GF-D8 (cell line): ENCODE data around the gene TSPAN10.
"Not testable (repeated sequence)": the region's sequence is repeated elsewhere in the genome, so short reads cannot be mapped to it uniquely, and the experiment has no call there.

ENCODE experiments used
- DNase-seq: peaks from one replicate; lab custom pipeline; 2025; lab: John Stamatoyannopoulos, UW

TSPAN10 gene

DNA sequence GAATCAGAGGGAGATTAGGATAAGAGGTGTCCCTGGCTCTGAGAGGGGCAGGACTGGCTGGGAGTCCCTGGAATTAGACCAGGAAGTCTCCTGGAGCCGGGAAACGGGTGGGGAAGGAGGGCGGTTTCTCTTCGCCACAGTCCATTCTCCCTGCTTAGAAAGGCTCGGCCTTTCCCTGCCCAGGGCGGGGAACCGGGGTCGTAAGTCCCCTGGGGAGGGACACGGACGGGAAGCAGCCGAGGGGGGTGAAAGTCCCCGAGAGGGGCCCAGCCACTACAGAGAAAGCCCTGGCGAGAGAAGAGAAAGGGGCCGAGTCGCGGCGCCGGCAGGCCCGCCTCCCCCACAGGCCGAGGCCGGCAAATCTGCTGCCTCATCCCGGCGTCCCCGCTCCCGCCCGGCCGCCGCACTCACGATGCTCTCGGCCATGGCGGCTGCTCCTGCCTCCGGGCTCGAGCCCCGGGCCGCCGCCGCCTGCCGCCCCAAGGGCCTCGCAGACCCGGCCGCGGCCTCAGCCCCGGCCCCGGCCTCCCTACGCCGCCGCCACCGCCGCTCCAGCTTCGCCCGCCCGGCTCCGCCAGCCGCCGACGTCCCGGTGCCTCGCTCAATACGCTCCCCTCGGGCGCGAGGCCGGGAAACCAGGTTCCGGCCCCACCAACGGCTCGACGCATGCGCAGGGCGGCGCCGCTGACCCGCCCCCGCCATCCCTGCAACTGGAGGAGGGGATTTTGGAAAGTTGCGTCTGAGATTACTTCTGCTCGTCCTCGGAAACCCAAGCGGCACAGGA lies at the start of gene TSPAN10, which contains the start of gene NPLOC4:
TSS of gene TSPAN10 (plus strand) at position 692 of the 784 bp plus-strand sequence. CDS start 5,217 bp downstream, outside the sequence.
TSS of gene NPLOC4 (minus strand) at position 608 of the 784 bp plus-strand sequence. CDS start at position 426, 182 bp downstream.
- DNase-seq, result peak; percentile 20

DNA sequence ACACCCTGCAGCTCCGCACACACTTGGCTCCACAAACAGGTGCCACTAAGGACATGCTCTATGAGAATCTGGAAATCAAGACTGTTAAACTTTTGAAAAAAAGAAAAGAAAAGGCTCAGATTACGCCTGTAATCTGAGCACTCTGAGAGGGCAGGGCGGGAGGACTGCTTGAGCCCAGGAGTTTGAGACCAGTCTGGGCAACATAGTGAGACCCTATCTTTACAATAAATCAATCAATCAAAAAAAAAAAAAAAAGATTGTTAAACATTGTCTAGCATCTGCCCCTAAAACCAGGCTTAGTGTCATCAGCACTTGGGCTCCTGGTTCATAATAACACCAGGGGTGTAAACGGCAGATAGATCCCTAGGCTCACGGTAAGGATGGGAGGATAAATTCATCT lies 47.4 kb upstream of the TSPAN10 start:
- no peak for DNase-seq

DNA sequence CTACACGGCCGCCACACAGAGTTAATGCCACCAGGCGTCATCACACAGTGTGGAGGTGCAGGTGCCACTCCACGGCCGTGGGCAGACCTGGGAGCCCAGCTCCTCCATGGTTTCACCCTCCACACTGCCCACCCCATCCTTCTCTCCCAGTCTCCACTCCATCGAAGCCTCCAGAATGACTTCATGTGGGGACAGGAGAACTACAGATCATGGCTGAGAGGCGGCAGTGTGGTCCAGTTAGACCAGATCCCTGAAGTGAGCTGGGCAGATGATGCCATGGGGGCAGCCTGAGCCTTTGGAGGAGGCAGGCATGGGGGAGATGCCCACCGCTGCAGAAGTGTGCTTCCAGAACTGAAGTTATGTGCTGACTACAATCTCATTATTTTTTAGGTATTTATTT lies 46.9 kb upstream of the TSPAN10 start:
- DNase-seq, result no peak

DNA sequence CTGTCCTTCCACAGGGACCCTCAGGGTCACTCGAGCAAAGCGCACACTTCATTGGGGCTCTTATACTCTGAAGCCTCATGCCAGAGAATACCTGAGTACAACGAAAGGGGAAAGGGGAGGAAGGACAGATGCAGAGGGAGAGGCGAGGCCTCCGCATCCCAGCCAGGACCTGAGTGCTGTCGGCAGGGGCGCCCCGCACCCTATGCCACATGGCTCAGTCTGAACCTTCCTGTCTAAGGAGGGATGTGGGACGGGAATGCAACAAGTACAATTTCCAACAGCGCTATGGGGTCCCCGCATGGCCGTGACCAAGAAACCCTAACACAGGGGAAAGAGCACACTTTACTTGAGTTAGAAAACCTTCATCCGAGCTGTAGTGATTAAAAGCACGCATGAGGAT lies 45.0 kb upstream of the TSPAN10 start:
- DNase-seq, result no peak

DNA sequence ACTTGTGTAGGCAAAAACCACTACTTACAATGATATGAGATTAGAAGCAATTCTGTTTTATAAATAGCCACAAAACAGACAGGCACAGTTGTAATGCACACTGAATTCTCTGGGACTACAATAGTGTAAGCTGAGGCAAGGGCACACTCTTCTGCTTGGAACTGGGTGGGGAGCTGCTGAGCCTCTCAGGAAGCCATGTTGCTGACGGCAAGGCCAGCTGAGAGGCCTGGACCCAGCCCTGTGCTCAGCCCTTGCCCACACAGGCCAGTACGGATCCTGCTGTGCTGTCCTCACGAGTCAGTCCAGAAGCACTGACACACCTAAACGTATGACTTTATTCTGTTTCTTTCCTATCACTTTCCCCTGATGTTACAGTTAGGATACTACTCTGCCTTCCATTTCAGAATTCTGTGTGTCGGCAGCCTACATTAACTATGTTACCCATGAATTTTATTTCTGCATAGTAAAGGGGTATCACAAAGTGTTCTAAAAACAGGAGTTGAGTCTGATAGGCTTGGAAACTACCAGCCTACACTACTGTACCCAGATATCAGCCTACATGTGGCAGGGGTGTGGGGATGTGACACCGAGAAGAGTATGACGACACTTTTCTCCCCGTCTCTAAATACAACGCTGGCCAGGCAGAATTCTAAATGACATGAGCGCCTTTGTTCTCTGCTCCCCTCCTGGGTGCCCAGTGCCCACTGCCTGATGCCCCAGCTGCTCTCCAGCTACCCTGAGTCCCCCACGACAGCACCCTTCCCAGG lies 43.7 kb upstream of the TSPAN10 start:
- no peak for DNase-seq

DNA sequence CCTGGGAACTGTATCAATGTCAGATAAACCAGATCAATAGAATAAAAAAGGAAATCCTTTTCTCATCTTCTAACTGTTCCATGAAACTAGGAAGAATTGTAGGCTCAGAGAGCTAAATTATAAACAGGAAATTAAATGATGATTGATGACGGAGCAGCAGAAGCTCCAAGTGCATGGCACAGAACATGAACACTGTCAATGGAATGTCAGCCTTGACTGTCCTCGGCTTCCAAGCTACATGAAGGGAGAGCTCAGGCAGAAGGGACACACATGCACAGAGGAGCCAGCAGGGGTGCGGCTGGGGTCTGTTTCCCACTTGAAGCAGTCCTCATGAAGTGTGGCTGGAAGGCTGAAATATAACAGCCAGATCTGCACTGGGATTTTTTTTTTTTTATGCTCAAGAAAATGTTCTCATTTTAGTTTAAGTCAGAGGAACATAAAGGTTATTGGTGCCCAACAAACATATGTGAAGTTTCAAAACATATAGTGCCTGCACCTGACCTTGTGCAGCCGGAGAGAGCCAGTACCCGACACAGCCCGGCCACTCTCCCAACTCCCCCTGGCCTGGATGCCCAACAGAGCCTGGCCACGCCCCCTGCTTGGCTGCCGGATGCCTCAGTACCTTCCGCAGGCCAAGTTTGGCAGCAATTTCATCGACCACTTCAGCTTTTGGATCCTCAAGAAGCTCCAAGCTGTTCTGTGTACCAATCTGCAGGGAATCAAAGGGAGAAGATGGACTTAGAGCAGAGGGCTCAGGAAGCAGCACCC lies 37.1 kb upstream of the TSPAN10 start:
- no peak for DNase-seq

DNA sequence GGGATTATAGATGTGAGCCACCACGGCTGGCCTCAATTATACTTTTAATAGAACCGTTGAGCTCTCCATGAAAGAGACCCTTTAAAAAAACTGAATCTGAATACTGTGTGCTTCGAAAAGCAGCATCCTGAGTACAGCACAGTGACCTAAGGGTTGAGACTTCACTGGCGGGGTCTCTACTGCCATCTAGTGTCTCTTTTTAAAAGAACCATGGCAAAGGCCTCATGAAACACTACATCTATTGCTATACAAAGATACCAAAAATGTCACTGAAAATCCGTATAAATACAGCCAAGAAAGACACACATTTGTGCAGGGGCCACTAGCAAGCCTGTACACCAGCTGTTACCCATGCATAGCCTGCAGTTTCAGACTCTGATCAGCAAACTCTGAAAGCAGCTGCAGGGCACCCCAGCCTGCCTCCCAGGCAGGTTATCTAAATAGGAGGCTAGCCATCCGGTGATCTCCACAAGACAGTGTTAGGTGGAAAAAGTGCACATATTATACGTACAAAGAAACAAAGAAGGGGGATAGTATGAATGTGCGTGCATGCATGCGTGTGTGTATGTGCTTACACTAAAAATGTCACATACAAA lies 35.4 kb upstream of the TSPAN10 start:
- DNase-seq, result peak; percentile 32

DNA sequence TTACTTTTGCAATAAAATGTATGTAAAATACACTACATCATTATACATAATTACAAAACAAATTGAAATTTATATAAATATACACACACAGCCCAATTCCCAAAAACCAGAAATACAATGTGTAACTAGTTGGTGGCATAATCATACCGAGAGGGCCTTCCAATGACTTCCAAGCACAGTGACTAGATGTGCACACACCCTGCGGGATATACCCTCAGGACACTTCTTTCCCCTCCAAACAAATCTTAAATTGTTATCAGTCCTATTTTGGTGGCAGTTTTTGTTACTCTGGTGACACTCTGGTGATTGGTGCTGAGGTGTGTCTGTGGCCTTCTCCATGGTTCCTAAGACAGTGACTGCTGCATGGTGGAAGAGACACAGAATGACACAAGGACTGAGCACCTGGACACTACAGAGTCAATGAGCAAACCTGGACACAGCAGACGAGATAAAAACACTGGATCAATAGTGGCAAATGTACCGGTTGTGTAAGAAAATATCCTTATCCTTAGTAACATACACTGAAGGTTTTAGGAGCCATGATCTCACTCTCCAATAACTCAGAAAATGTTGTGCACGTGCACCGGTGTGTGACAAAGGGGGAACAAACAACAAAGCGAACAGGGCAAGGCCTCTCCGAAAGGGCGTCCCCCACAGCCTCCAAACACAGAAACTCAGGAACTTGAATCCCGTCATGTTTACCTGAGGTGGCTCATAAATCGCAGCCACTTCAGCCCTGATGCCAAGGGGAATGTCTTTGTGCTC lies 33.0 kb upstream of the TSPAN10 start:
- DNase-seq, result no peak

DNA sequence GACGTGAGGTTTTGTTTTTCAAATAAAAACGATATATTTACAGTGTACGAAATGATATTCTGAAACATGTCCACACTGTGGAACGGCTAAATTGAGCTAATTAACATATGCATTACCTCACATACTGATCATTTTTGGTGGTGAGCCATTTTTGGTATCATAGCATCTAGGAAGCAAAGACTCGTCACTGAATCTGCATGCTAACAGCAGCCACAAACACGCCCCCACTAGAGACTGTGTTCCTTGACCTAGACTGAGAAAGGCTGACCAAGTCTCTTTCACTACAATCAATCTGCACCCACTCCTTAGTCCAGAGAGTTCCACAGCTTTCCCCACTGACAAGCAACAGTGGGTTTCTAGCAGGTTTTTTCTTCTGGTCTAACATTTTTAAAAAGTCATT lies 29.6 kb upstream of the TSPAN10 start:
- no peak for DNase-seq

DNA sequence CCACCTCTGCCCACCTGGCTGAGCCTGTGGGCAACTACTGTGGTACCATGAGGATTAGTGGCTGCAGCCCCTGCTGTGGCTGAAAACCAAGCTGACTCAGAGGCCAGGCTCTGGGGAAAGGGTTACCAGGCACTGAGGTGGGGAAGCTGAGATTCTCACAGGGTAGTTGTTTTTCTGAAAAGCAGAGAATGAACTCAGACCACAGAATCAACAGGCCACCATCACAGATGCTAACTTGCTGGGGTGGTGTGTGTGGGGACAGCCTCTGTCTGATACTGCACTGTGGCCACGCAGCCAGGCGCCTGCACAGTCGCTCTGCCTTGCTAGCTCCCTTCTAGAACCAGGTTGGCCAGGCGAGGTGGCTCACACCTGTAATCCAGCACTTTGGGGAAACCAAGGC lies 28.9 kb upstream of the TSPAN10 start:
- no peak for DNase-seq

DNA sequence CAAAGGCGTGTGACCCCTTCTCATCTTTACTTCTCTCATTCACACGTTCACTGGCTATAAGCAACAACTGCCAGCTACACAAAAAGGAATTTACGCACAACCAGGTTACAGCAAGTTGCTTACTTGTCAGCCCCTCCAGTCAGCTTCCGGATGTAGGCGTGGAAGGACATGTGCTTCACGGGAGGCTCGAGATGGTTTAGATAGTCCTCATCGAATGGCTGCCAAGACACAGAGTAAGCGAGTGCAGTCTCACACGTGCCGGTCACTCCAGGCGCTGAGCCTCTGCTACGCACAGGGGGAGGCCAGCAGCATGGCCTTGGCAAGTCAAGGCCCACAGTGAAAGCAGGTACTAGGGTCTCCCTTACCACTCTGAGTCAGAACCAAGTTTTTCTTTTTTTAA lies 28.4 kb upstream of the TSPAN10 start:
- DNase-seq, result no peak

DNA sequence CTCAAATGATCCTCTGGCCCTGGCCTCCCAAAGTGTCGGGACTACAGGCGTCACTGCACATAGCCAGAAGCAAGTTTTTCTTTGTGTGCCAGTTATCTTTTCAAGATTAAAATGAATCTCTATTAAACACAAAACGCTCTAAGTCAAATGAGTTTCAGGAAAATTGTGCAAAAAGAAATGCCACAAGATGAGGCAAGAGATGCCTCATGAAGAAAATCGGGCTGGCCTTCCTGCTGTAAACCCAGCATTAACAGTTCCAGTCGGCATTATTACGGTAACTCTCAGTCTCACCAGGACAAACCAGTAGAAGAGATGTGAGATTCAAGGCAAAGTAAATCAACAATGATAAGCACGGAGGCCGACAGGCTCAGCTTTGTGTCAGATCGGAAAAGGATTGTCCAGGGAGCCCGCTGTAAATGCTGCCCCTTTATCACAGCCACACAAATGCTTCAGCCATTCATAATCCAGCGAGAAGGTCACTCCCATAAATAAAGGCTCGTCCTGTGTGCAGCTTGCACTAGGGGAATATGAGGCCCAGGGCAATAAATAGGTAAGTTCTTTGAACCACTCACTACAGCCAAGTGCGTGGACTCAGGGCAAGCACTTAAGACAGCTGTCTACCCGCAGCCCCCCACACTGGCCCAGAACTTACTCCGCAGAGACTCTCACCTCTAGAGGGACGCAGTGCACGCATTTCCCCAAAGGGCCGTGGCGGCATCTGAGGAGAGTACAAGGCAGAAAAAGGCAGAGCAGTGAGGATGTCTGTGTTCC lies 27.3 kb upstream of the TSPAN10 start:
- DNase-seq, result peak; percentile 66

DNA sequence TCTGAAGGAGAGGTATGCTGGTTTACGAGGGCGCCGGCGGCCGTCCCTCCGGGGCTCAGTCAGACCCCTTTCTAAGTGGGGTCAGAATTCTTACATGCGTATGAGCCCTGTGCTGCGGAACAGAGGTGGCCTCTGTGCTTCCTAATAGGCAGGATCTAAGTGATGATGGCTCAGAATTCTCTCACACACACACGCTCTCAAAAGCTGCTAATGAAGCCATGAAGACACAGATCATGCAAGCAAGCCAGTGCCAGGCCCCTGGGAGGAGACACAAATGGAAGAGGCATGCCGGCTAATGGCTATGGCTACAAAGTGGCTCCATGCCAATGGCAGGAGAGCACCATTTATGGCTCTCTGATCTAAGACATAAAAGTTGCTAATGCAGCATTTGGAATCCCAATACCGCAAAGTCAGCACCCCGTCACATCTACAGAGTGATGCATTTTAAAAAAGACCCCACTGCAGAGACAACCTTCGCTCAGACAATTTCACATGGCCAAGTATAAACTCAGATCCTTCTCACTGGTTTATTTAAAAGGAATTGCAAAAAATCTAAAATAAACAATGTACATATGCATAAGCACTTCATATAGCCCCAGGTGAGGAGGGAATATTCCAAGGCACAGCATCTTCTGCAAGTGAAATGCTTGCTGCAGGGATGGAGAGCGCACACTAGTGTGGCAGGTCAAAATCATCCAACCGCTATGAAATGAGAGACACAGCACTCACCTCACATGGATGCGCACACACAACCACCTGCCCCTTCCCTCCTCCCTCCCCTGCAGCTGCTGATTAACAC lies 24.6 kb upstream of the TSPAN10 start:
- no peak for DNase-seq

DNA sequence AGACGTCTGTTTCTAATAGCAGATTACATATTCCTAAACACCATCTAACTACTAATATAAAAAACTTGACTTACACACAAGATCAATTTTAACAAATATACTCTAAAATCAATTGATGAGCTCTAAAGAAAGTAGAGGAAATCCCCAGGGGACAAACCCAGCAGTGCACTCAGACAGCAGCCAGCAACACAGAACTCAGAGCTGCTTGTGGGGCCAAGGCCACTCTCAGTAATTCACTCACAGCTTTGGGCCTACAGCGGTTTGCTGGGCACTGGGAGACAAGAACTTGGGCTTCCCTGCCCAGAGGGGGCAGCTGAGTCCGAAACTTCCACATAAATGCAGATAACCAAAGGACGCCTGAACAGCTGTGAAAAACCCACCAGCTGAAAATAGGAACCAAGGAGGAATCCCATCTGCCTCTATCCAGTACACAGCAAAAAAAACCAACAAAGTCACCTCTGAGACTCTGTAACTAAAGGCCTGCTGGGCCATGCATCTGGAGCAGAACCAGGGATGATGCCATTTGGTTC lies 21.5 kb upstream of the TSPAN10 start:
- no peak for DNase-seq

DNA sequence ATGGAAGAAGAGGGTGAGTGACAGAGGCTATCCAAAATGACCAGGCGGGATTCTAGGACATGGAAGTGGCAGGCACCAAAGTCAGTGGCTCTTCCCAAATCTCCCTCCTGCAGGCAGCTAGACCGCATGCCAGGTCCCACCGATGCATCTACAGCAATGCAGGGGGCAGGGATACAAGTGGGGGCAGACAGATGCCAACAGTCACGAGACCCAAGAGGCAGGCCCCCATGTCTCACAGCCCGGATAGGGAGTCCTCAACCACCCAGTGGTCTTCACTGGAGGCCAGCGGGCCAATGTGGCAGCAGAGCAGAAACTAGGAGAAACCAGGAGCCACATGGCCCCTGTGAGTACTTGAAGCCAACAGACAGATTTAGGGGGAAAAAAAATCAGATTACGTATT lies 20.1 kb upstream of the TSPAN10 start:
- no peak for DNase-seq

DNA sequence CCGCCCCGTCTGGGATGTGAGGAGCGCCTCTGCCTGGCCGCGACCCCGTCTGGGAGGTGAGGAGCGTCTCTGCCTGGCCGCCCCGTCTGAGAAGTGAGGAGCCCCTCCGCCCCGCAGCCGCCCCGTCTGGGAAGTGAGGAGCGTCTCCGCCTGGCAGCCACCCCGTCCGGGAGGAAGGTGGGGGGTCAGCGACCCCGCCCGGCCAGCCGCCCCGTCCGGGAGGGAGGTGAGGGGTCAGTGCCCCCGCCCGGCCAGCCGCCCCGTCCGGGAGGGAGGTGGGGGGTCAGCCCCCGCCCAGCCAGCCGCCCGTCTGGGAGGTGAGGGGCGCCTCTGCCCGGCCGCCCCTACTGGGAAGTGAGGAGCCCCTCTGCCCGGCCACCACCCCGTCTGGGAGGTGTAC lies 18.7 kb upstream of the TSPAN10 start:
- not testable (repeated sequence) for DNase-seq

DNA sequence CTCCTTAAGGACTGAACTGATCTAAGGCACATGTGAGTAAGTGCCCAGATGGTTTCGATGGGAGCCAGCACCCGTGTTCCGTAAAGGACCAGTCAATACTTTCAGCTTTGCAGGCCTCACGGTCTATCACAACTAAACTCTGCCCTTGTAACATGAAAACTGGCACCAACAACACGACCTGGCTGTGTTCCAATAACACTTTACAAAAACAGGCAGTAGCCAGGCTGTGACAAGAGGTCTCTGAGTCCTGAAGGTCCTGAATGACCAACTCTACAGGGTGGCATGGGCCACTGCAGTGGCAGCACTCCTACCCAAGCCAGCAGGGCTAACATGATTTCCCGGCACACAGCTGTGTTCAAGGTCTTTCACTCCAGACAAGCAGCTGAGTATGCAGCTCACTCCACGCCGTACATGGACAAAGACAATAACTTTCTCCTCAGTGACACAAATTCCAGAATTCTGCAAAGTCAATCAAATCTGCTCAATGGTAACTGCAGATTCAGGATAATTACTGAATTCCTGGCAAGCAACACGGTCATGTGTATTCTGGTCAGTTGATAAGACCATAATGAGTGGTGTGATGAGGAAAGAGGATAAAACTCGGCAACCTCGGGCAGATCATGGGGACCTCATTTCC lies 15.4 kb upstream of the TSPAN10 start:
- DNase-seq, result no peak

DNA sequence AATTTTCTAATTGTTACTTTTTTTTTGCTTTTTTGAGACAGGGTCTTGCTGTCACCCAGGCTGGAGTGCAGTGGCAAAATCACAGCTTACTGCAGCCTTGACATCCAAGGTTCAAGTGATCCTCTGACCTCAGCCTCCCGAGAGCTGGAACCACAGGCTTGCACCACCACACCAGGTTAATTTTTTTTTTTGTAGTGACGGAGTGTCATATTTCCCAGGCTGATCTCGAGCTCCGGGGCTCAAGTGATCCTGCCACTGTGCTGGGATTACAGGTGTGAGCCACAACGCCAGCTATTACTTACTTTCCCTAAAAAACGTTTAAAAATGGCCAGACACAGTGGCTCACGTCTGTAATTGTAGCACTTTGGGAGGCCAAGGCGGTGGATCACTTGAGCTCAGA lies 6.7 kb upstream of the TSPAN10 start:
- DNase-seq, result no peak

DNA sequence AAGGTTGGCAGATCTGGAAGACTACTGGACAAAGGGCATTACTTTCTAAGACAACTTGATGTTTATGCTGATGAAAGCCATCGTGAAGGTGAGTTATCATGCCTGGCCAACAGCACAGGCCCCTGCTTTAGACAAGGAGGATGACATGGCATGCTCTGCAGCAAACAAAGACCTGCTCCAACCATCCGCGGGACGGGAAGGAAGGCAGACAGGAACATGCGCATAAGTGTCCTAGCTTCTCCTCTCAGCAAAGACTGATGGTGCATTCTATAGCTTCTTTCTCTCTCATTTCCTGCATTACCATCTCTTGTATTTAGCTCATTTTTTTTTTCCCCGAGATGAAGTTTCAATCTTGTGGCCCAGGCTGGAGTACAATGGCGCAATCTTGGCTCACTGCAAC lies 5.5 kb upstream of the TSPAN10 start:
- DNase-seq, result no peak
